GM12892 (cell line): ENCODE results near the gene MIF.

Source experiments
- POLR2A ChIP-seq: IDR thresholded peaks from 2 replicates; pipeline ENCODE4 v1.6.1; 2011; ENCODE audit warnings: low read depth, low read length, control low read depth
- POLR2AphosphoS5 ChIP-seq: IDR thresholded peaks from 2 replicates; pipeline ENCODE4 v1.6.1; 2011; ENCODE audit warnings: low read depth, low read length, control low read depth
- TAF1 ChIP-seq: IDR thresholded peaks from 2 replicates; pipeline ENCODE4 v1.6.1; 2011; ENCODE audit warnings: low read depth, mild to moderate bottlenecking, control low read depth, low read length, borderline replicate concordance

DNA sequence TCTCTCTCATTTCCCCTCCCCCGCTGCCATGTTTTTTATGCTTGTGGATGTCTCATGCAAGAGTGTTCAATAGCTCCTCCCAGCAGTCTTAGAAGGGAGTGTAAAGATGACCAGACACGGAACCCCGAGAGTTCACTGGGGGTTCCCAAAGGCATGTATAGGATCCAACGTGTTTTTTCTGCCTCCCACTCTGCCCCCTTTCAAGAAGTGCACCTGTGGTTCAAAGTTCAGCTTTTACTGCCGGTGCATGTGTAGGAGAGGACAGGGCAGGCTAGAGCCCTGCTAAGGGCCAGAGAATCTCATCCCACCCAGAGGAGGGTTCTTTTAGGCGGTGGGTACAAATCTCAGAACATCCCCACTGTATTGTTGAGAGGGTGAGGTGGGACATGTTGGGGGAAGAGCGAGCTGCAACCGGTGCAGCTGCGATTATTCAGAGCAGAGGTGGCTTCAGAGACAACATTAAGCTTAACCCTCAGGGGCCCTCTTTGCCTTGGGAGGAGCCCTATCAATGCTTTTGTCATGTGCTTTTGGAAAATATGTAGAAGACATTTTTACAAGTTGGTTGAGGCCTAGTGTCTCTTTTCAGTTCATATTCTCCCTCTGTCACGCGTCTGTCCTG, 14.5 kb downstream of the MIF start:
- TF ChIP-seq POLR2A (no peak), TAF1 (no peak), POLR2AphosphoS5 (no peak)
